Activated CD8-positive, alpha-beta T cell treated with anti-CD3 and anti-CD28 coated beads for 36 hours (primary cell): ENCODE measurements around the gene DLX4. TPM values are rescaled to one million over a fixed set of nuclear protein-coding genes. Genes with fewer than 3 reads are reported as not detected.

Source experiments
- ATAC-seq: fragments of 200-7000 bp; cut with Tn5 transposase; one replicate; pipeline ENCODE4 v1.10.0; 2021; ENCODE audit warnings: mild to moderate bottlenecking, moderate library complexity
- CTCF ChIA-PET: fragments of 350-600 bp; sonication (Branson Sonifier 250); formaldehyde crosslinking; loops from one replicate; lab custom pipeline; 2021; ENCODE audit warnings: antibody characterized with exemption; lab: Charles Lee
- POLR2A ChIA-PET: fragments of 350-600 bp; sonication (Branson Sonifier 250); formaldehyde crosslinking; loops from one replicate; lab custom pipeline; 2021; ENCODE audit warnings: antibody characterized with exemption; lab: Charles Lee
- DNase-seq: peaks from one replicate; pipeline ENCODE4 v3.0.0-alpha.2; 2020
- H3K27ac Mint-ChIP-seq: one replicate; pipeline ENCODE4 v1.8.0; 2021; ENCODE audit warnings: mild to moderate bottlenecking, mixed read lengths
- H3K27me3 Mint-ChIP-seq: one replicate; pipeline ENCODE4 v1.8.0; 2021; ENCODE audit warnings: mixed read lengths
- H3K36me3 Mint-ChIP-seq: one replicate; pipeline ENCODE4 v1.8.0; 2021; ENCODE audit warnings: low read depth, mixed read lengths
- H3K4me1 Mint-ChIP-seq: one replicate; pipeline ENCODE4 v1.8.0; 2021; ENCODE audit warnings: low read depth, mixed read lengths
- H3K4me3 Mint-ChIP-seq: one replicate; pipeline ENCODE4 v1.8.0; 2021; ENCODE audit warnings: mild to moderate bottlenecking, moderate library complexity, mixed read lengths
- H3K9me3 Mint-ChIP-seq: one replicate; pipeline ENCODE4 v1.8.0; 2021; ENCODE audit warnings: mixed read lengths
- CTCF ChIP-seq: fragments of 200-600 bp; IDR thresholded peaks from one replicate; pipeline ENCODE4 v1.8.0; 2022; ENCODE audit warnings: antibody characterized with exemption, mild to moderate bottlenecking
- intact Hi-C: fragments of 100-400 bp; cut with micrococcal nuclease; formaldehyde crosslinking; loops from one replicate; pipeline ENCODE4 v1.10.0; 2022
- total RNA-seq, 2 experiments: library from RNA; stranded (reverse); gene quantifications; one replicate each; pipeline ENCODE4 v1.2.3, GENCODE V29; 2021

DLX4 gene
- total RNA-seq, 2 experiments from 2014 or later, result 0.43 to 0.81 TPM

- CTCF ChIA-PET, result interaction anchor here (0.8 to 14.6 kb wide), 4 partner anchors 10 to 96 kb away, joined by 3 to 140 read pairs (median 6); partner anchors contain the start of gene DLX3
- TF ChIP-seq CTCF, result no peak
- DNase-seq (no peak), ATAC-seq (no peak)
- Mint-ChIP-seq H3K4me3 (no peak overlapping the region), H3K36me3 (no peaks in the 10 kb centered on the region), H3K9me3 (no peaks in the 10 kb centered on the region), H3K27me3 (peaks cover 38% of the 10 kb centered on the region), H3K27ac (no peak overlapping the region), H3K4me1 (peaks cover 8% of the 10 kb centered on the region)
- POLR2A ChIA-PET, result no interaction called here
- intact Hi-C loops, result no loop called here
Measured at GRCh38 chr17:49976163-49976827, 7.3 kb downstream of the DLX4 start.

- no peaks in the 10 kb centered on the region for H3K36me3 Mint-ChIP-seq
- CTCF ChIA-PET, result interaction anchor here (0.8 to 14.6 kb wide), 4 partner anchors 11 to 96 kb away, joined by 3 to 140 read pairs (median 6); partner anchors contain the start of gene DLX3
Measured at GRCh38 chr17:49976828-49977202, 7.8 kb downstream of the DLX4 start.

GRCh38 chr17:49977463-49978389 is 8.7 kb downstream of the DLX4 start:
- TF ChIP-seq CTCF, result no peak
- no peak overlapping the region for H3K4me3 Mint-ChIP-seq
- no peak for DNase-seq
- ATAC-seq, result no peak
- ChIA-PET POLR2A (no interaction called here), CTCF (interaction anchor here (1.3 to 14.6 kb wide), 3 partner anchors 18 to 27 kb away, joined by 3 to 140 read pairs (median 10); partner anchors contain the start of gene DLX3)
- no peaks in the 10 kb centered on the region for H3K36me3 Mint-ChIP-seq
- peaks cover 2% of the 10 kb centered on the region for H3K4me1 Mint-ChIP-seq
- H3K9me3 Mint-ChIP-seq, result no peaks in the 10 kb centered on the region
- H3K27ac Mint-ChIP-seq, result no peak overlapping the region
- peaks cover 32% of the 10 kb centered on the region for H3K27me3 Mint-ChIP-seq
- intact Hi-C loops, result no loop called here

More at GRCh38 chr17:49976828-49977202, 7.8 kb downstream of the DLX4 start:
- no peaks in the 10 kb centered on the region for H3K9me3 Mint-ChIP-seq
- intact Hi-C loops, result no loop called here
- no peak for DNase-seq
- no peak for ATAC-seq
- H3K4me3 Mint-ChIP-seq, result no peak overlapping the region
- H3K27me3 Mint-ChIP-seq, result peaks cover 33% of the 10 kb centered on the region
- no peak for TF ChIP-seq CTCF
- H3K27ac Mint-ChIP-seq, result no peak overlapping the region
- POLR2A ChIA-PET, result no interaction called here
- H3K4me1 Mint-ChIP-seq, result peaks cover 3% of the 10 kb centered on the region

GRCh38 chr17:49978501-49978900 is 9.5 kb downstream of the DLX4 start:
- no peaks in the 10 kb centered on the region for H3K9me3 Mint-ChIP-seq
- H3K4me3 Mint-ChIP-seq, result no peak overlapping the region
- intact Hi-C loops, result no loop called here
- DNase-seq (no peak), ATAC-seq (no peak)
- no peak overlapping the region for H3K27ac Mint-ChIP-seq
- POLR2A ChIA-PET, result no interaction called here
- TF ChIP-seq CTCF, result no peak
- H3K27me3 Mint-ChIP-seq, result peaks cover 24% of the 10 kb centered on the region
- H3K4me1 Mint-ChIP-seq, result no peaks in the 10 kb centered on the region
- CTCF ChIA-PET, result interaction anchor here (0.9 to 14.6 kb wide), 4 partner anchors 18 to 98 kb away, joined by 3 to 140 read pairs (median 6); partner anchors contain the start of gene DLX3
- H3K36me3 Mint-ChIP-seq, result no peaks in the 10 kb centered on the region
